Subcutaneous abdominal adipose tissue (tissue), 5 donors: Measurements from ENCODE around the gene PLXNA1.

Experiments used
- H3K27ac ChIP-seq: one replicate; pipeline ENCODE4 v1.7.0; 2013; ENCODE audit warnings: low read depth, mild to moderate bottlenecking, inconsistent platforms, low read length, moderate library complexity
- H3K27me3 ChIP-seq, 5 donors: one replicate each; pipeline ENCODE4 v1.7.0; 2013; ENCODE audit warnings: low read length in 5 of 5, inconsistent platforms in 1 of 5; ENCODE audit not compliant: control insufficient read depth in 5 of 5, insufficient read depth in 4 of 5
- H3K36me3 ChIP-seq, 5 donors: one replicate each; pipeline ENCODE4 v1.7.0; 2013; ENCODE audit warnings: low read length in 5 of 5; ENCODE audit not compliant: control insufficient read depth in 5 of 5, insufficient read depth in 5 of 5
- H3K4me1 ChIP-seq, 5 donors: one replicate each; pipeline ENCODE4 v1.7.0; 2013; ENCODE audit warnings: low read length in 5 of 5, mild to moderate bottlenecking in 3 of 5, moderate library complexity in 1 of 5; ENCODE audit not compliant: control insufficient read depth in 5 of 5, insufficient read depth in 5 of 5
- H3K4me3 ChIP-seq, 5 donors: one replicate each; pipeline ENCODE4 v1.7.0; 2013; ENCODE audit warnings: low read length in 5 of 5, low read depth in 1 of 5
- H3K9ac ChIP-seq, 5 donors: one replicate each; pipeline ENCODE4 v1.7.0; 2013; ENCODE audit warnings: low read length in 5 of 5, mild to moderate bottlenecking in 4 of 5, moderate library complexity in 3 of 5
- H3K9me3 ChIP-seq, 5 donors: one replicate each; pipeline ENCODE4 v1.7.0; 2013; ENCODE audit warnings: low read length in 5 of 5; ENCODE audit not compliant: control insufficient read depth in 5 of 5
- donor health status: healthy.
- donor health status: healthy.
- donor health status: healthy.
- donor health status: healthy.
- donor health status: healthy.

PLXNA1 gene

GRCh38 chr3:126998320-126998719 is 15.4 kb downstream of the PLXNA1 start:
- Histone ChIP-seq H3K27ac (no peak overlapping the region), H3K9ac (no peak overlapping the region), H3K9me3 (no peaks in the 10 kb centered on the region), H3K4me3 (no peak overlapping the region), H3K36me3 (peaks cover 0 to 28% (median 2%) of the 10 kb centered on the region in 5 donors), H3K27me3 (peaks cover 0 to 3% (median 0%) of the 10 kb centered on the region in 5 donors), H3K4me1 (peaks cover 11 to 66% (median 50%) of the 10 kb centered on the region in 5 donors)

GRCh38 chr3:126998728-126999127 is 15.8 kb downstream of the PLXNA1 start:
- Histone ChIP-seq H3K36me3 (peaks cover 0 to 29% (median 2%) of the 10 kb centered on the region in 5 donors), H3K27me3 (peaks cover 0 to 3% (median 0%) of the 10 kb centered on the region in 5 donors), H3K4me1 (peaks cover 10 to 66% (median 52%) of the 10 kb centered on the region in 5 donors), H3K4me3 (no peak overlapping the region), H3K27ac (no peak overlapping the region), H3K9me3 (no peaks in the 10 kb centered on the region), H3K9ac (no peak overlapping the region)

- peaks cover 4 to 62% (median 48%) of the 10 kb centered on the region in 5 donors for H3K4me1 ChIP-seq
- H3K4me3 ChIP-seq, result no peak overlapping the region
- H3K9me3 ChIP-seq, result no peaks in the 10 kb centered on the region
- peaks cover 0 to 3% (median 0%) of the 10 kb centered on the region in 5 donors for H3K27me3 ChIP-seq
- H3K27ac ChIP-seq, result no peak overlapping the region
- no peak overlapping the region for H3K9ac ChIP-seq
- peaks cover 0 to 29% (median 2%) of the 10 kb centered on the region in 5 donors for H3K36me3 ChIP-seq
These were observed 16.5 kb downstream of the PLXNA1 start for GRCh38 chr3:126999383-126999782.

- Histone ChIP-seq H3K9me3 (no peaks in the 10 kb centered on the region), H3K4me1 (peaks cover 4 to 54% (median 40%) of the 10 kb centered on the region in 5 donors), H3K27me3 (peaks cover 0 to 3% (median 0%) of the 10 kb centered on the region in 5 donors), H3K36me3 (peaks cover 0 to 27% (median 2%) of the 10 kb centered on the region in 5 donors), H3K27ac (no peak overlapping the region), H3K4me3 (no peak overlapping the region), H3K9ac (no peak overlapping the region)
These were observed 17.2 kb downstream of the PLXNA1 start for GRCh38 chr3:127000119-127000518.

GRCh38 chr3:127000761-127001160 is 17.8 kb downstream of the PLXNA1 start:
- no peak overlapping the region for H3K4me3 ChIP-seq
- H3K36me3 ChIP-seq, result peaks cover 0 to 29% (median 3%) of the 10 kb centered on the region in 5 donors
- no peaks in the 10 kb centered on the region for H3K9me3 ChIP-seq
- no peak overlapping the region for H3K9ac ChIP-seq
- H3K27me3 ChIP-seq, result peaks cover 0 to 3% (median 0%) of the 10 kb centered on the region in 5 donors
- H3K4me1 ChIP-seq, result peaks cover 4 to 50% (median 39%) of the 10 kb centered on the region in 5 donors
- H3K27ac ChIP-seq, result no peak overlapping the region

GRCh38 chr3:127001486-127002194 is 18.7 kb downstream of the PLXNA1 start:
- Histone ChIP-seq H3K27ac (peak overlapping the region; percentile 24), H3K9me3 (no peaks in the 10 kb centered on the region), H3K9ac (peak overlapping the region in 1 of 5 donors; percentile 38), H3K4me3 (peak overlapping the region in 3 of 5 donors; percentile 38 to 44 (median 43)), H3K36me3 (peaks cover 0 to 33% (median 8%) of the 10 kb centered on the region in 5 donors), H3K4me1 (peaks cover 4 to 56% (median 39%) of the 10 kb centered on the region in 5 donors), H3K27me3 (peaks cover 0 to 3% (median 0%) of the 10 kb centered on the region in 5 donors)

GRCh38 chr3:127002195-127003174 is 19.6 kb downstream of the PLXNA1 start:
- H3K9ac ChIP-seq, result peak overlapping the region in 2 of 5 donors; percentile 38 to 43
- peak overlapping the region in 3 of 5 donors; percentile 38 to 44 (median 43) for H3K4me3 ChIP-seq
- no peaks in the 10 kb centered on the region for H3K9me3 ChIP-seq
- H3K36me3 ChIP-seq, result peaks cover 0 to 35% (median 8%) of the 10 kb centered on the region in 5 donors
- H3K27ac ChIP-seq, result peak overlapping the region; percentile 24
- H3K27me3 ChIP-seq, result peaks cover 0 to 3% (median 0%) of the 10 kb centered on the region in 5 donors
- H3K4me1 ChIP-seq, result peaks cover 2 to 63% (median 43%) of the 10 kb centered on the region in 5 donors

- H3K4me1 ChIP-seq, result peaks cover 2 to 67% (median 43%) of the 10 kb centered on the region in 5 donors
- H3K27me3 ChIP-seq, result peaks cover 0 to 2% (median 0%) of the 10 kb centered on the region in 5 donors
- H3K9ac ChIP-seq, result no peak overlapping the region
- no peak overlapping the region for H3K27ac ChIP-seq
- H3K4me3 ChIP-seq, result no peak overlapping the region
- peaks cover 0 to 38% (median 9%) of the 10 kb centered on the region in 5 donors for H3K36me3 ChIP-seq
- H3K9me3 ChIP-seq, result no peaks in the 10 kb centered on the region
These were observed 20.2 kb downstream of the PLXNA1 start for GRCh38 chr3:127003175-127003555.

GRCh38 chr3:127003601-127004280 is 20.8 kb downstream of the PLXNA1 start:
- H3K9ac ChIP-seq, result peak overlapping the region in 1 of 5 donors; percentile 8
- no peaks in the 10 kb centered on the region for H3K9me3 ChIP-seq
- no peak overlapping the region for H3K4me3 ChIP-seq
- H3K27me3 ChIP-seq, result no peaks in the 10 kb centered on the region
- H3K27ac ChIP-seq, result no peak overlapping the region
- peaks cover 0 to 33% (median 9%) of the 10 kb centered on the region in 5 donors for H3K36me3 ChIP-seq
- peaks cover 2 to 68% (median 45%) of the 10 kb centered on the region in 5 donors for H3K4me1 ChIP-seq
